B cell (primary cell): ENCODE measurements around the gene BLCAP. TPM values are rescaled to one million over a fixed set of nuclear protein-coding genes. Genes with fewer than 3 reads are reported as not detected.

Experiments used
- ATAC-seq: fragments of 200-7000 bp; cut with Tn5 transposase; one replicate; pipeline ENCODE4 v1.10.0; 2021; ENCODE audit warnings: low read depth, mild to moderate bottlenecking, moderate number of reproducible peaks, moderate library complexity
- CTCF ChIA-PET: fragments of 350-600 bp; sonication (Branson Sonifier 250); formaldehyde crosslinking; loops from one replicate; lab custom pipeline; 2021; ENCODE audit warnings: antibody characterized with exemption, inconsistent platforms; lab: Charles Lee
- POLR2A ChIA-PET: fragments of 350-600 bp; sonication (Branson Sonifier 250); formaldehyde crosslinking; loops from one replicate; lab custom pipeline; 2021; ENCODE audit warnings: antibody characterized with exemption; lab: Charles Lee
- DNase-seq: peaks from one replicate; pipeline ENCODE4 v3.0.0; 2013
- H2AFZ ChIP-seq: 2 replicates; pipeline ENCODE4 v1.6.1; 2012; ENCODE audit warnings: mild to moderate bottlenecking, low read depth, low read length; ENCODE audit not compliant: insufficient read depth, poor library complexity, severe bottlenecking
- H3K27ac ChIP-seq, 2 donors: 1 replicate in 1 of 2; 2 replicates in 1 of 2; pipeline ENCODE4 v1.5.1; 2012 to 2013; ENCODE audit warnings: low read length in 2 of 2, mild to moderate bottlenecking in 2 of 2, moderate library complexity in 1 of 2
- H3K27me3 ChIP-seq, 4 experiments: fragments of 200-600 bp in 1 of 4; sonication (generic) in 1 of 4; replicated peaks in 1 of 4; 1 replicate in 2 of 4; 2 replicates in 2 of 4; pipeline versions ENCODE4 v1.6.1 to v1.7.0; 2013 to 2016; ENCODE audit warnings: low read length in 3 of 4, mild to moderate bottlenecking in 2 of 4, mixed read lengths in 1 of 4, moderate library complexity in 1 of 4; ENCODE audit not compliant: insufficient read depth in 4 of 4, control insufficient read depth in 3 of 4; ENCODE audit errors: control extremely low read depth in 1 of 4
- H3K36me3 ChIP-seq, 2 experiments: replicated peaks in 1 of 2; 1 replicate in 1 of 2; 2 replicates in 1 of 2; pipeline versions ENCODE4 v1.6.1 to v1.7.1; 2013; ENCODE audit warnings: low read length in 1 of 2; ENCODE audit not compliant: insufficient read depth in 2 of 2, control insufficient read depth in 1 of 2; ENCODE audit errors: control extremely low read depth in 1 of 2, extremely low read depth in 1 of 2
- H3K4me1 ChIP-seq, 2 donors: fragments of 200-600 bp in 1 of 2; sonication (generic) in 1 of 2; 1 replicate in 1 of 2; 2 replicates in 1 of 2; pipeline versions ENCODE4 v1.5.1 to v1.6.1; 2013 to 2017; ENCODE audit warnings: low read length in 2 of 2; ENCODE audit not compliant: control insufficient read depth in 2 of 2, insufficient read depth in 2 of 2
- H3K4me2 ChIP-seq: replicated peaks from 2 replicates; pipeline ENCODE3; 2012; ENCODE audit warnings: mild to moderate bottlenecking, low read depth, low read length; ENCODE audit not compliant: poor library complexity, severe bottlenecking
- H3K4me3 ChIP-seq, 5 experiments: fragments of 200-600 bp in 1 of 5; sonication (generic) in 1 of 5; 1 replicate in 3 of 5; 2 replicates in 2 of 5; pipeline versions ENCODE4 v1.5.1 to v1.7.0; 2011 to 2016; ENCODE audit warnings: low read length in 4 of 5, mild to moderate bottlenecking in 4 of 5, low read depth in 2 of 5, control low read depth in 1 of 5, moderate library complexity in 1 of 5; ENCODE audit not compliant: insufficient read depth in 1 of 5; ENCODE audit errors: control extremely low read depth in 1 of 5, extremely low read depth in 1 of 5
- H3K79me2 ChIP-seq: fragments of 200-600 bp; sonication (generic); one replicate; pipeline ENCODE4 v1.6.0; 2016; ENCODE audit warnings: low read length; ENCODE audit not compliant: control insufficient read depth, insufficient read depth
- H3K9ac ChIP-seq: fragments of 200-600 bp; sonication (generic); 2 replicates; pipeline ENCODE4 v1.6.1; 2017; ENCODE audit warnings: mild to moderate bottlenecking, low read length, moderate library complexity
- H3K9me3 ChIP-seq, 3 donors: one replicate each; pipeline versions ENCODE4 v1.6.1 to v1.7.1; 2013; ENCODE audit warnings: low read length in 2 of 3; ENCODE audit not compliant: control insufficient read depth in 2 of 3, insufficient read depth in 1 of 3; ENCODE audit errors: control extremely low read depth in 1 of 3
- H4K20me1 ChIP-seq: 2 replicates; pipeline ENCODE4 v1.6.0; 2012; ENCODE audit warnings: mild to moderate bottlenecking, low read length; ENCODE audit not compliant: insufficient read depth, control insufficient read depth, poor library complexity, severe bottlenecking
- H3K27ac Mint-ChIP-seq: one replicate; pipeline ENCODE4 v1.8.0; 2021; ENCODE audit warnings: mixed read lengths
- H3K27me3 Mint-ChIP-seq: one replicate; pipeline ENCODE4 v1.8.0; 2021; ENCODE audit warnings: mixed read lengths
- H3K4me1 Mint-ChIP-seq: one replicate; pipeline ENCODE4 v1.8.0; 2021; ENCODE audit warnings: mixed read lengths
- H3K4me3 Mint-ChIP-seq: one replicate; pipeline ENCODE4 v1.8.0; 2021; ENCODE audit warnings: mixed read lengths
- H3K9me3 Mint-ChIP-seq: one replicate; pipeline ENCODE4 v1.8.0; 2022; ENCODE audit warnings: mixed read lengths; ENCODE audit not compliant: insufficient read depth
- EZH2 ChIP-seq: IDR thresholded peaks from 2 replicates; pipeline ENCODE4 v1.6.1; 2012; ENCODE audit warnings: borderline replicate concordance, low read depth, mild to moderate bottlenecking, moderate library complexity, low read length; ENCODE audit not compliant: insufficient read depth, poor library complexity, severe bottlenecking
- WGBS: methylation state at CpG from one replicate; pipeline ENCODE4 v1.1.5; 2013; ENCODE audit warnings: missing lambda C conversion rate; ENCODE audit not compliant: insufficient coverage; 5-methylcytosine and 5-hydroxymethylcytosine counted together
- intact Hi-C: fragments of 100-400 bp; cut with micrococcal nuclease; formaldehyde crosslinking; loops from one replicate; pipeline ENCODE4 v1.10.0; 2022
- polyA plus RNA-seq: library from polyadenylated mRNA; depleted of rRNA; stranded (reverse); fragments of >200 nt; gene quantifications from 2 replicates; pipeline ENCODE4 v1.2.3, GENCODE V29; 2012
- total RNA-seq, 2 donors: library from RNA; stranded (reverse); fragments of 120-200 nt in 1 of 2; gene quantifications; 1 replicate in 1 of 2; 2 replicates in 1 of 2; pipeline versions ENCODE4 v1.2.3 to v1.2.4, GENCODE V29; 2013 to 2022
- TF ChIP-seq, protein P1 (sequence below): fragments of 200-600 bp; IDR thresholded peaks from one replicate; pipeline ENCODE4 v1.8.0; 2022; ENCODE audit warnings: antibody characterized with exemption, mild to moderate bottlenecking

BLCAP gene
- total and polyA plus RNA-seq, 2 donors (not counting 1 experiment from before 2014, with no cell fraction given), result 56.2 to 188 TPM

DNA sequence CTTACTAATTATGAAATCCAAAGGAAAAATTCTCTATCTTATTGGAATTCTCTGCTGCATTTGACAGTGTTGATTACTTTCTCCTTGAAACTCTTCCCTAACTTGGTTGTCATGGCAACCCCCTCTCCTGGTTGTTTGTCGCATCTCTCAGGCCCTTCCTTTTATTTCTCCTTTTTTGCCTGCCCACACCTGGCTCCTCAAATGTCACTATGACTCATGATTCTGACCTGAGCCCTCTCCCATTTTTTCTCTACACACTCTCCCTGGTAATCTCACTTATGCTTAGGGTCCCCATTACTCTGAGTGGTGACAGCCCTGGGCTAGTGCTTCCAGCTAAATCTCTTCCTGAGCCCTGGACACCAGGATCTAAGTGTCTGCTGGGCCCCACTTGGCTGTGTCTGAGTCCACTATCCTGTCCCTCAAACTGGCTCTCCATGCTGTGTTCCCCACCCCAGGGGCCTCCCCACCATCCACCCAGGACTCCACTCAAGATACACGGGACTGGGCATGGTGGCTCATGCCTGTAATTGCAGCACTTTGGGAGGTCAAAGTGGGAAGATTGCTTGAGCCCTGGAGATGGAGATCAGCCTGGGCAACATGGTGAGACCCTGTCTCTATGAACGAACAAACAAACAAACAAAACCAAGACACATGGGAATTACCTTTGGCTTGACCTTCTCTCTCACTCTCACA lies 23.1 kb downstream of the BLCAP start:
- Mint-ChIP-seq H3K4me1 (no peaks in the 10 kb centered on the region), H3K27me3 (no peaks in the 10 kb centered on the region), H3K27ac (peak overlapping the region; percentile 22), H3K9me3 (no peaks in the 10 kb centered on the region), H3K4me3 (no peak overlapping the region)
- 63% methylated on average over 3 of the region's 3 CpGs for WGBS
- H3K79me2 ChIP-seq, result peaks cover 9% of the 10 kb centered on the region
- H3K36me3 ChIP-seq, result peaks cover 0 to 18% of the 10 kb centered on the region in 2 experiments
- H2AFZ ChIP-seq, result no peak overlapping the region
- ChIA-PET POLR2A (no interaction called here), CTCF (no interaction called here)
- H3K9ac ChIP-seq, result no peak overlapping the region
- peaks cover 14 to 17% of the 10 kb centered on the region in 2 donors for H3K4me1 ChIP-seq
- H3K4me3 ChIP-seq, result no peak overlapping the region
- no peak overlapping the region for H3K4me2 ChIP-seq
- no peaks in the 10 kb centered on the region for H3K9me3 ChIP-seq
- H3K27ac ChIP-seq, result no peak overlapping the region
- no peaks in the 10 kb centered on the region for H3K27me3 ChIP-seq
- DNase-seq (no peak), ATAC-seq (no peak)
- intact Hi-C loops, result no loop called here
- H4K20me1 ChIP-seq, result peaks cover 26% of the 10 kb centered on the region
- TF ChIP-seq, protein P1, sequence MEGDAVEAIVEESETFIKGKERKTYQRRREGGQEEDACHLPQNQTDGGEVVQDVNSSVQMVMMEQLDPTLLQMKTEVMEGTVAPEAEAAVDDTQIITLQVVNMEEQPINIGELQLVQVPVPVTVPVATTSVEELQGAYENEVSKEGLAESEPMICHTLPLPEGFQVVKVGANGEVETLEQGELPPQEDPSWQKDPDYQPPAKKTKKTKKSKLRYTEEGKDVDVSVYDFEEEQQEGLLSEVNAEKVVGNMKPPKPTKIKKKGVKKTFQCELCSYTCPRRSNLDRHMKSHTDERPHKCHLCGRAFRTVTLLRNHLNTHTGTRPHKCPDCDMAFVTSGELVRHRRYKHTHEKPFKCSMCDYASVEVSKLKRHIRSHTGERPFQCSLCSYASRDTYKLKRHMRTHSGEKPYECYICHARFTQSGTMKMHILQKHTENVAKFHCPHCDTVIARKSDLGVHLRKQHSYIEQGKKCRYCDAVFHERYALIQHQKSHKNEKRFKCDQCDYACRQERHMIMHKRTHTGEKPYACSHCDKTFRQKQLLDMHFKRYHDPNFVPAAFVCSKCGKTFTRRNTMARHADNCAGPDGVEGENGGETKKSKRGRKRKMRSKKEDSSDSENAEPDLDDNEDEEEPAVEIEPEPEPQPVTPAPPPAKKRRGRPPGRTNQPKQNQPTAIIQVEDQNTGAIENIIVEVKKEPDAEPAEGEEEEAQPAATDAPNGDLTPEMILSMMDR, result no peak
- TF ChIP-seq EZH2, result no peak

DNA sequence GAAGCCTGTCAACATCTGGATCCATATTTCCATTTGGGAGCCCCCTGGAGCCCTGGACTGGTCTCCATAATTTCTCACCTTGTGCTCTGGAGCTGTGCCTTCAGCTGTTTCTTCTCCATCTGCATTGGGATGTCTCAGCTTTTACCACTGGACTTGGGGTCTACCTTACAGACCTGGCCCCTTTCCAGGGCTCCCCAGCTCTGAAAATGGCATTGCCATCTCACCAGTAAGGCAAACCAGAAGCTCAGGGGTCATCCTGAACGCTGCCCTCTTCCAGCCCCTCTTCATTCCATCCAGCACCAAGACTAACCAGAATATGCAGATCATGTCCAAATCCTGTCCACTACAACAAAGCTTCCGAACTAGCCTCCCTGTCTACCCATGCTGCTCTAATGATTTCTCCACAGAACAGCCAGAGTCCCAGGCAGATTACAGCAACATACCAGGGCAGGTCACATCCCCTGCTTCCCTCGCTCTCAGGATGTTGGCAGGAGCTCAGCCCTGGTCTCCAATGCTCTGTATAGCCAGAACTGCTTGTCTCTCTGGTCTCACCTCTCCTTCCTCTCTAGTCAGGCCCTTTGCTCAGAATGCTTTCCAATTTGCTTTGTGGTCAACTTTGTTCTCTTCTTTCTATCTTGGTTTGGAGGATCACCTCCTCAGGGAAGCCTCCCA lies 24.3 kb downstream of the BLCAP start:
- TF ChIP-seq, protein P1, result no peak
- TF ChIP-seq EZH2, result no peak
- CTCF ChIA-PET, result no interaction called here
- H4K20me1 ChIP-seq, result peaks cover 21% of the 10 kb centered on the region
- Mint-ChIP-seq H3K27me3 (no peaks in the 10 kb centered on the region), H3K4me3 (no peak overlapping the region), H3K27ac (no peak overlapping the region), H3K4me1 (no peaks in the 10 kb centered on the region), H3K9me3 (no peaks in the 10 kb centered on the region)
- no peak overlapping the region for H3K27ac ChIP-seq
- H3K4me2 ChIP-seq, result no peak overlapping the region
- H3K36me3 ChIP-seq, result peaks cover 0 to 7% of the 10 kb centered on the region in 2 experiments
- POLR2A ChIA-PET, result no interaction called here
- H2AFZ ChIP-seq, result no peak overlapping the region
- no peak overlapping the region for H3K9ac ChIP-seq
- H3K79me2 ChIP-seq, result peaks cover 4% of the 10 kb centered on the region
- no peak overlapping the region for H3K4me3 ChIP-seq
- peaks cover 14 to 17% of the 10 kb centered on the region in 2 donors for H3K4me1 ChIP-seq
- ATAC-seq, result no peak
- H3K9me3 ChIP-seq, result no peaks in the 10 kb centered on the region
- no peaks in the 10 kb centered on the region for H3K27me3 ChIP-seq
- WGBS, result 97% methylated on average over 3 of the region's 3 CpGs
- intact Hi-C loops, result no loop called here
- no peak for DNase-seq
